HCT116 (cell line): ENCODE measurements around the gene SLC25A33. TPM values are rescaled to one million over a fixed set of nuclear protein-coding genes. Genes with fewer than 3 reads are reported as not detected.

Experiments
- ATAC-seq: fragments of 200-7000 bp; cut with Tn5 transposase; 2 replicates; pipeline ENCODE4 v1.9.1; 2020; ENCODE audit warnings: mild to moderate bottlenecking, moderate library complexity
- BruUV-seq: library from RNA; stranded (reverse); fragments of 400-500 nt; replicated peaks from 2 replicates; lab custom pipeline; 2021; lab: Mats Ljungman, UMichigan
- CTCF ChIA-PET: fragments of 300-600 bp; sonication (Branson Sonifier 250); formaldehyde crosslinking; loops from one replicate; lab custom pipeline; 2021; ENCODE audit warnings: antibody characterized with exemption; lab: Charles Lee
- POLR2A ChIA-PET: fragments of 300-600, 350-600 bp; sonication (Branson Sonifier 250); formaldehyde crosslinking; loops from one replicate; lab custom pipeline; 2021; ENCODE audit warnings: antibody characterized with exemption; lab: Charles Lee
- RAD21 ChIA-PET, 2 experiments: fragments of 300-600 bp; sonication (Branson Sonifier 250); formaldehyde crosslinking; loops; one replicate each; lab custom pipeline; 2023; ENCODE audit warnings: low total read pairs in 2 of 2; ENCODE audit not compliant: uncharacterized antibody in 2 of 2, unreplicated experiment in 2 of 2, low non-redundant PET in 1 of 2; lab: Charles Lee
- DNase-seq: peaks from one replicate; pipeline ENCODE4 v3.0.0-alpha.2; 2010; ENCODE audit warnings: low read depth, low spot score
- H2AFZ ChIP-seq: fragments of 200-600 bp; shearing (Covaris generic), sonication (generic); 2 replicates; pipeline ENCODE4 v1.6.1; 2017; ENCODE audit warnings: low read depth, mixed run types, mixed read lengths, antibody characterized with exemption, low read length; ENCODE audit not compliant: poor library complexity, severe bottlenecking
- H3K27ac ChIP-seq: 2 replicates; pipeline ENCODE4 v1.5.1; 2012; ENCODE audit warnings: low read depth, low read length
- H3K27me3 ChIP-seq: fragments of 200-600 bp; sonication (generic); 2 replicates; pipeline ENCODE4 v1.6.1; 2016; ENCODE audit warnings: mixed run types, low read length, mixed read lengths; ENCODE audit not compliant: insufficient read depth
- H3K36me3 ChIP-seq, 2 experiments: fragments of 200-500 bp in 1 of 2; fragments of 200-600 bp in 1 of 2; sonication (Bioruptor generic) in 1 of 2; sonication (generic) in 1 of 2; 2 replicates each; pipeline versions ENCODE4 v1.5.1 to v1.6.1; 2014 to 2016; ENCODE audit warnings: low read length in 2 of 2, inconsistent platforms in 1 of 2, mixed read lengths in 1 of 2, mixed run types in 1 of 2; ENCODE audit not compliant: insufficient read depth in 2 of 2, control insufficient read depth in 1 of 2
- H3K4me1 ChIP-seq, 2 experiments: fragments of 200-600 bp in 1 of 2; sonication (generic) in 1 of 2; 2 replicates each; pipeline versions ENCODE4 v1.5.1 to v1.6.1; 2012 to 2017; ENCODE audit warnings: low read length in 2 of 2, inconsistent platforms in 1 of 2, mild to moderate bottlenecking in 1 of 2, mixed read lengths in 1 of 2, mixed run types in 1 of 2, moderate library complexity in 1 of 2; ENCODE audit not compliant: insufficient read depth in 2 of 2, control insufficient read depth in 1 of 2
- H3K4me2 ChIP-seq: fragments of 200-600 bp; sonication (generic); 2 replicates; pipeline ENCODE4 v1.6.1; 2017; ENCODE audit warnings: mixed run types, low read length, mixed read lengths
- H3K4me3 ChIP-seq, 2 experiments: fragments of 200-600 bp in 1 of 2; sonication (generic) in 1 of 2; replicated peaks in 1 of 2; 2 replicates each; pipeline ENCODE4 v1.5.1; 2011 to 2016; ENCODE audit warnings: low read length in 2 of 2, control low read depth in 1 of 2, low read depth in 1 of 2, mild to moderate bottlenecking in 1 of 2, mixed read lengths in 1 of 2, mixed run types in 1 of 2
- H3K79me2 ChIP-seq: fragments of 200-600 bp; sonication (generic); 2 replicates; pipeline ENCODE4 v1.6.1; 2017; ENCODE audit warnings: mild to moderate bottlenecking, mixed run types, low read length, moderate library complexity, mixed read lengths; ENCODE audit not compliant: insufficient read depth
- H3K9ac ChIP-seq: fragments of 200-600 bp; sonication (generic); 2 replicates; pipeline ENCODE4 v1.6.1; 2016; ENCODE audit warnings: low read length, mixed read lengths
- H3K9me2 ChIP-seq: fragments of 200-600 bp; sonication (generic), shearing (Covaris generic); 2 replicates; pipeline ENCODE4 v1.6.1; 2017; ENCODE audit warnings: mixed run types, mild to moderate bottlenecking, moderate library complexity; ENCODE audit not compliant: insufficient read depth
- H3K9me3 ChIP-seq, 2 experiments: fragments of 200-500 bp in 1 of 2; fragments of 200-600 bp in 1 of 2; sonication (Bioruptor generic) in 1 of 2; sonication (generic) in 1 of 2; 2 replicates each; pipeline ENCODE4 v1.6.1; 2014 to 2017; ENCODE audit warnings: low read length in 2 of 2, mixed read lengths in 2 of 2, inconsistent platforms in 1 of 2, low read depth in 1 of 2, mild to moderate bottlenecking in 1 of 2, mixed run types in 1 of 2, moderate library complexity in 1 of 2; ENCODE audit not compliant: control insufficient read depth in 1 of 2, insufficient read depth in 1 of 2
- H4K20me1 ChIP-seq: fragments of 200-600 bp; sonication (generic), shearing (Covaris generic); 2 replicates; pipeline ENCODE4 v1.6.1; 2017; ENCODE audit warnings: mixed run types, mild to moderate bottlenecking, moderate library complexity; ENCODE audit not compliant: insufficient read depth
- CBX3 ChIP-seq: IDR thresholded peaks from 2 replicates; pipeline ENCODE4 v1.6.1; 2012; ENCODE audit warnings: low read depth
- CEBPB ChIP-seq: IDR thresholded peaks from 2 replicates; pipeline ENCODE4 v1.6.1; 2012; ENCODE audit warnings: low read depth
- CTCF ChIP-seq, 3 experiments: fragments of 200-600 bp in 1 of 3; sonication (generic) in 1 of 3; IDR thresholded peaks in 2 of 3; conservative IDR thresholded peaks in 1 of 3; 2 replicates each; pipeline ENCODE4 v1.5.1; 2012 to 2017; ENCODE audit warnings: low read depth in 2 of 3, low read length in 2 of 3, antibody characterized with exemption in 1 of 3, borderline replicate concordance in 1 of 3, control low read depth in 1 of 3, mild to moderate bottlenecking in 1 of 3, mixed read lengths in 1 of 3, mixed run types in 1 of 3, moderate library complexity in 1 of 3; ENCODE audit not compliant: insufficient read depth in 1 of 3
- ELF1 ChIP-seq: IDR thresholded peaks from 2 replicates; pipeline ENCODE4 v1.6.1; 2012; ENCODE audit warnings: low read depth, borderline replicate concordance
- EZH2 ChIP-seq: fragments of 200-600 bp; sonication (generic); IDR thresholded peaks from 2 replicates; pipeline ENCODE4 v1.6.1; 2017; ENCODE audit warnings: antibody characterized with exemption, mixed run types
- EZH2phosphoT487 ChIP-seq: fragments of 200-600 bp; IDR thresholded peaks from 2 replicates; pipeline ENCODE4 v1.6.1; 2018; ENCODE audit warnings: antibody characterized with exemption, borderline replicate concordance
- JUND ChIP-seq: IDR thresholded peaks from 2 replicates; pipeline ENCODE4 v1.6.1; 2012
- POLR2A ChIP-seq: IDR thresholded peaks from 2 replicates; pipeline ENCODE4 v1.7.0; 2011; ENCODE audit warnings: borderline replicate concordance; ENCODE audit not compliant: insufficient read depth, insufficient read length; ENCODE audit errors: extremely low read depth
- POLR2AphosphoS5 ChIP-seq: IDR thresholded peaks from 2 replicates; pipeline ENCODE4 v1.6.1; 2011; ENCODE audit warnings: mild to moderate bottlenecking, low read depth, low read length, moderate library complexity
- RAD21 ChIP-seq: IDR thresholded peaks from 2 replicates; pipeline ENCODE4 v1.6.1; 2012; ENCODE audit warnings: low read depth, mild to moderate bottlenecking
- REST ChIP-seq: IDR thresholded peaks from 2 replicates; pipeline ENCODE4 v1.6.1; 2012; ENCODE audit warnings: low read depth
- SIN3A ChIP-seq: IDR thresholded peaks from 2 replicates; pipeline ENCODE4 v1.6.1; 2012; ENCODE audit warnings: low read depth
- SP1 ChIP-seq: IDR thresholded peaks from 2 replicates; pipeline ENCODE4 v1.6.1; 2012; ENCODE audit warnings: low read depth
- SRF ChIP-seq: IDR thresholded peaks from 2 replicates; pipeline ENCODE4 v1.6.1; 2012; ENCODE audit warnings: low read depth
- TCF7L2 ChIP-seq: IDR thresholded peaks from 2 replicates; pipeline ENCODE4 v1.7.0; 2011; ENCODE audit warnings: borderline replicate concordance, inconsistent platforms; ENCODE audit not compliant: insufficient read depth, insufficient read length; ENCODE audit errors: extremely low read depth
- YY1 ChIP-seq: IDR thresholded peaks from 2 replicates; pipeline ENCODE4 v1.6.1; 2011; ENCODE audit warnings: low read length, low read depth, moderate library complexity, mild to moderate bottlenecking; ENCODE audit not compliant: insufficient replicate concordance; ENCODE audit errors: extremely low read depth
- ZFX ChIP-seq: fragments of 450-650 bp; IDR thresholded peaks from 2 replicates; pipeline ENCODE4 v1.6.1; 2017
- ZNF274 ChIP-seq: fragments of 200-500 bp; sonication (Bioruptor generic); IDR thresholded peaks from 2 replicates; pipeline ENCODE4 v1.6.1; 2014; ENCODE audit warnings: mild to moderate bottlenecking, low read depth, low read length, inconsistent platforms
- intact Hi-C: fragments of 100-400 bp; cut with micrococcal nuclease; formaldehyde crosslinking; loops from 2 replicates; pipeline ENCODE4 v1.10.0; 2022
- total RNA-seq: library from RNA; stranded (reverse); gene quantifications from one replicate; pipeline ENCODE4 v1.2.1, GENCODE V29; 2021; ENCODE audit not compliant: unreplicated experiment
- TF ChIP-seq, protein P1 (sequence below): IDR thresholded peaks from 2 replicates; pipeline ENCODE4 v1.6.1; 2012

SLC25A33 gene
- total RNA-seq, 1 experiment from 2014 or later, result 9.8 TPM

DNA sequence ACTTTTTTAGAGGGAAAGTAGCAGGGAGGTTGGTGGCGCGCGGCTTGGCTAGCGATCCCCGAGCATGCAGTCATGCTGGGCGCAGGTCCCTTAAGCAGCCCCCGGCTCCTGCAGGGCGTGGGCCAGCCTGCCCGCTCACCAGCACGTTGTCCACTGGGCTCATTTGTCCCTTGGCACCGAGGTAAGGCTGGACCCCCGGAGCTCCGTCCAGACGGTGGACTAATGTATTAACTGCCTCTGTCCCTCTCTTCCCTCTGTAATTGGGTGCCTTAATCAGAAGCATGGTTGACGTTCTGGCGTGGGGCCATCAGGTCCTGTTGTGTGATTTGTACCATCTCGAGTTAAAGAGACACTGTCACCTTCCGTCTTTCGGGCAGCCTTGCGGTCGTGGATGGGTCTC, 67.2 kb downstream of the SLC25A33 start:
- H2AFZ ChIP-seq, result no peak overlapping the region
- H3K4me1 ChIP-seq, result no peaks in the 10 kb centered on the region
- H3K9me2 ChIP-seq, result no peaks in the 10 kb centered on the region
- no peak overlapping the region for H3K4me3 ChIP-seq
- H3K27me3 ChIP-seq, result no peaks in the 10 kb centered on the region
- ATAC-seq (no peak), DNase-seq (no peak)
- POLR2A ChIA-PET, result no interaction called here
- RAD21 ChIA-PET, result no interaction called here
- no peaks in the 10 kb centered on the region for H3K79me2 ChIP-seq
- H3K27ac ChIP-seq, result no peak overlapping the region
- no TSS peak for BruUV-seq
- CTCF ChIA-PET, result no interaction called here
- H4K20me1 ChIP-seq, result no peaks in the 10 kb centered on the region
- no peak overlapping the region for H3K4me2 ChIP-seq
- intact Hi-C loops, result no loop called here
- TF ChIP-seq, protein P1, sequence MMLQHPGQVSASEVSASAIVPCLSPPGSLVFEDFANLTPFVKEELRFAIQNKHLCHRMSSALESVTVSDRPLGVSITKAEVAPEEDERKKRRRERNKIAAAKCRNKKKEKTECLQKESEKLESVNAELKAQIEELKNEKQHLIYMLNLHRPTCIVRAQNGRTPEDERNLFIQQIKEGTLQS, result no peak
- TF ChIP-seq RAD21 (no peak), CBX3 (no peak), POLR2A (no peak), SIN3A (no peak), CTCF (IDR thresholded peaks at IDR 0.05 in 2 of 3, conservative IDR thresholded peaks at IDR 0.05 in 1 of 3; ENCODE audit: borderline replicate concordance in 1 of 3, insufficient read depth in 1 of 3, low read depth in 2 of 3, low read length in 2 of 3) (no peak), CEBPB (no peak), POLR2AphosphoS5 (no peak), SP1 (no peak), ZNF274 (no peak), EZH2phosphoT487 (no peak), ELF1 (no peak), YY1 (no peak), EZH2 (no peak), REST (no peak), JUND (no peak), ZFX (no peak), TCF7L2 (no peak), SRF (no peak)
- H3K36me3 ChIP-seq, result peaks cover 3 to 13% of the 10 kb centered on the region in 2 experiments; a peak in 3 of 4 replicates
- no peak overlapping the region for H3K9ac ChIP-seq
- no peaks in the 10 kb centered on the region for H3K9me3 ChIP-seq
